T-helper 22 cell (primary cell): ENCODE measurements around the gene OR5K2.

Source experiments
- DNase-seq: peaks from one replicate; pipeline ENCODE4 v3.0.0-alpha.2; 2020; ENCODE audit warnings: low read depth

The OR5K2 gene

GRCh38 chr3:98522544-98523281 is 25.2 kb downstream of the OR5K2 start, which contains the start of gene CLDND1:
Gene CLDND1 (minus strand): TSS chr3:98522902. CDS start chr3:98521424, 1,478 bp downstream.
- DNase-seq: peak; percentile 93

- DNase-seq: no peak
These were observed 28.0 kb downstream of the OR5K2 start for GRCh38 chr3:98525494-98525893.

DNA sequence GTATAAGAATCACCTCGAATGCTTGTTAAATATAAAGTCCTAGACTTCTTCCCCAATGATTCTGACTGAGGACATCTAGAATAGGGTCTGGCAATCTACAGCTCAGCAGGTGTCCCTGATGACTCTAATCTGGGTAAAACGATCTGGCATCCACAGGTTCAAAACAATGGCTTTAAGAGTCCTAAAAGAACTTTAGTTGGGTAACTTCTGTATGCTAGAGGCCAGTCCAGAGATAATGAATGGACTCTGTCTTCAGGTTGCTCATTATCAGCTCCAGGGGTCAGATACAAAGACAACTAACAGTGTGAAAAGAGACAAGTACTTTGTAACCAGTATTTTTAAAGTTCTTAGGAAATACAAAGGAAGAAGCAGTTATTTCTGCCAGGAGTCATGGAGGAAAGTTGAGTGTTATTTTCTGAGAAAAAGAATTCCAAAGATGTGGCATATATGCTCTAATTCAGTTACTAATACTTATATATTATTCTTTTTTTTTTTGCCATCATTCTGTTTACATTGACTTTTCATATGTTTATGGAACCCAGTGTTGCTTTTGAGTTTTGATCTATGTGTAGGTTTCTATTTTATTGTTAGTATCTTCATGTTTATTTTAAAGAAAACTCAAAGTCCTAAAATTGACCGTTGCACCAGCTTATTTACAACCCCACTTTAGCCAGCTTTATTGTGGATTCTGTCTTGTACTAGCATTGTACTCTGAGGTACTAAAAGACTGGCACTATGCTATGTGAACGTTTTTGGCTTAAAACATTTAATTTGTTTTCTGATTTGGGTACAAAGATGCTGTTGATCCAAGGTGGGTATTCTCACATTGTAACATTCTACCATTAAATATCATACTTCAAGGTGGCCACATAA is 31.2 kb downstream of the OR5K2 start:
- DNase-seq: no peak

- DNase-seq: no peak
These were observed 32.5 kb downstream of the OR5K2 start for GRCh38 chr3:98529856-98530459.

DNA sequence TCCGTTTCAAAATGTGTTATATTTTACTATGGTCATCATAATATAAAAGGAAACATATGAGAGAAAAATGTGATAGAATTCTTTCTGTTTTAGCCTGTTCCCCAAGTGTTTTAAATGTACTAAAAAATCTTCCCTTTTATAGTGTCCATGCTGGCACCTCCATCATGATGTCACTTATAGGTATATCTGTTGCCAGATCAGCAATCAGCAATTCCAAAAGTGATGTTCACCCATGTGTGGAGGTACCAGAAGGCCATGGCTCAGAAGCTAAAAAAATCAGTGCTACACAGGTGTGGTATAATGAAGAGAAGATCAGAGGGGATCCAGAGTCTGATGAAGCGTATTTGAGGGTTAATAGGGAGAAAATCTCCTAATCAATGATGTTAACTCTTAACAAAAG is 33.2 kb downstream of the OR5K2 start:
- DNase-seq: no peak

GRCh38 chr3:98531622-98532274 is 34.3 kb downstream of the OR5K2 start, which contains the start of gene GPR15:
Gene GPR15 (plus strand): TSS chr3:98531978. CDS start chr3:98532034, 56 bp downstream.
- no peak for DNase-seq

DNA sequence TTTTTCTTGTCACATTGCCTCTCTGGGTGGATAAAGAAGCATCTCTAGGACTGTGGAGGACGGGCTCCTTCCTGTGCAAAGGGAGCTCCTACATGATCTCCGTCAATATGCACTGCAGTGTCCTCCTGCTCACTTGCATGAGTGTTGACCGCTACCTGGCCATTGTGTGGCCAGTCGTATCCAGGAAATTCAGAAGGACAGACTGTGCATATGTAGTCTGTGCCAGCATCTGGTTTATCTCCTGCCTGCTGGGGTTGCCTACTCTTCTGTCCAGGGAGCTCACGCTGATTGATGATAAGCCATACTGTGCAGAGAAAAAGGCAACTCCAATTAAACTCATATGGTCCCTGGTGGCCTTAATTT is 34.8 kb downstream of the OR5K2 start:
- no peak for DNase-seq

DNA sequence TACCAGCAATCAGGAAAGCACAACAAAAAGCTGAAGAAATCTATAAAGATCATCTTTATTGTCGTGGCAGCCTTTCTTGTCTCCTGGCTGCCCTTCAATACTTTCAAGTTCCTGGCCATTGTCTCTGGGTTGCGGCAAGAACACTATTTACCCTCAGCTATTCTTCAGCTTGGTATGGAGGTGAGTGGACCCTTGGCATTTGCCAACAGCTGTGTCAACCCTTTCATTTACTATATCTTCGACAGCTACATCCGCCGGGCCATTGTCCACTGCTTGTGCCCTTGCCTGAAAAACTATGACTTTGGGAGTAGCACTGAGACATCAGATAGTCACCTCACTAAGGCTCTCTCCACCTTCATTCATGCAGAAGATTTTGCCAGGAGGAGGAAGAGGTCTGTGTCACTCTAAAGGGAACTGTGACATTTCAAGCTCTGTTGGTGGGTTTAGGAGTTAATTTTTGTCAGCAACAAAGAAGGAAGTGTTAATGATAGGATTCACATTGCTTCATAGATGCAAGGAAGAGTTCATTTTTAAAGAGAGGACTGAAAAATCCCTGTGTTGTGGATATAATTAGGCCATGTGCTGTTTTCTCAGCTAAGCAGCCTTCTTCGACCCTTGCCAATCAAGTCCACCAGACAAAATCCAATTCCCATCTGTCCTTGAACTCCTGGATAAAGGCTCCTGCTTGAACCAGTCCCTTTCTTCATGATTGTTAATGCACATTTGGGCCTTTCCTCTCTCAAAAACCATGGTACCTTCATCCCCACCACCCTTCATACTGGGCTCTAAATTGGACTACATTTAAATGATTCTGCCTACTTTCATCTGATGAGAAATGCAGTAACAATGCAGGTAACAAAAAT is 35.5 kb downstream of the OR5K2 start:
- no peak for DNase-seq

GRCh38 chr3:98534168-98534567 is 36.7 kb downstream of the OR5K2 start:
- no peak for DNase-seq

DNA sequence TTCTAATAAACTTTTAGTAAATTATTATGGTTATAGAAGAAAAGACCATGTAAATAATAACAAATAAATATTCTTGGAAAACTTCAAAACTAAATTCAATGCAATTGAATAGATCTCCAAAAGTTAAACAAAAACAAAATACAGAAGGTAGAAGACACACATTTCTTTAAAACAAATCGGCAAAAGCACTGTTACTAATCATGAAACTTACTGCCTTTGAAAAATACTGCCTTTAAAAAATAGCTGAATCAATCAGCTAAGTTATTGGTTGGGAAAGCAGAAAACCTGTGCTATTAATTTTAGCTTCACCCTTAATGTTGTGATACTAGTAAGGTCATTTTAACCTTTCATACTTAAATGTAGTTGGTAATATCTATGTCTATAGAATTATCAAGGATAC is 37.3 kb downstream of the OR5K2 start:
- no peak for DNase-seq

DNA sequence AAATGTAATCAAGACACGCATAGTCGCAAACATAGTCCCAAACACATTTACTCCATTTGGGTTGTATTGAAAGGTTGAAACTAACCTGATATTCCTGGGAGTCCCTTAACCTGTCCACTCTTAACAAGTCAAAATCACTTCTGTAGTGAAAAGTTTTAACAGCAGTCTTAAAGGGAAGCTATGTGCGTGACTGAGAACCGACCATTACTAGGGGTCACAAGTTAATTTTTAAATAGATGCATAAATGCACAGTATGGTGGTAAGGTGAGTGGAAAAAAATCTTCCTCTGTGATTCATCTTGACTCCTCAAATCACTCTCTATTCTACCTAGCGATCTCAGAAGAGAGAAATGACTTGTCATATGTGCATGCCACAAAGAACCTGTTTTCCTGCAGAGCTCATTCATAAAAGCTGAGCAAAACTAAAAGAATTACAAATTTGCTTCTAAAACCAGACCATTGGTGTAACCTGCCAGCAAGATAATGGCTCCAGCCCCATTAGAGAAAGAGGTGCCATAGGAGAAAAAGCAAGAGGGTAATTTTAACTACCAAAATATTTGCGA is 39.1 kb downstream of the OR5K2 start:
- no peak for DNase-seq

GRCh38 chr3:98540346-98540745 is 42.9 kb downstream of the OR5K2 start:
- DNase-seq: no peak

DNA sequence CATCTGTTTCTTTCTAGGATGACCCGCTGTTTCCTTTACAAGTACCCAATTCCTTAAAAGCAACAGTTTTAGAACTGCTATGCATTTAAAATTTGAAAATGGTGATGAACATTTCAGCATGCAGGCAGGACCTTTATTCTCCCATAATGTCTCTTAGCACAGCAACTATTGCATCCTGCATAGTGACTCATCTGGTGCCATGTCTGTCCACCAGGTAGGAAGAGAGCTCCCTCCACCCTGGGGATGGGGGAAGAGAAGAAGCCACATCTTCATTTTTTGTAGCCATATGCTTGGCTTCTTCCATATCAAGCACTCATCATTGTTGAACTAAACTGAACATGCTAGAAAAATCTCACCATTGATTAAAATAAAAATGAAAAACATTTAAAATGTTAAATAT is 44.2 kb downstream of the OR5K2 start:
- DNase-seq: no peak

DNA sequence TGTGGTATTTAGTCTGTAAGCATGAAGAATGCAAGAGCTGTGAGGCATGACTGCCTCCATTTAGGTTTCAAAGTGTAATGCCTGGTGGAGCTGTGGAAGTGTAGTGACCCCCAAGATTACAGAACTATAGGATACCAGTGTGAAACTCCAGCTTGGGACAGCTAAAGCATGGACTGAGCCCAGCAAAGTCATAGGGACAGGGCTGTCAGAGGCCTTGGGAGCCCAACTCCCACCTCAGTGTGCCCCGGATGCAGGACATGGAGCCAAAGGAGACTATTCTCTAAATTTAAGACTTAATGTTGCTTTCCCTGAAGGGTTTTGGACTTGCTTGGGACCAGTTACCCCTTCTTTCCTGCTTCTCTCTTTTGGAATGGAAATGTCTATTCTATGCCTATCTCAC is 45.1 kb downstream of the OR5K2 start:
- no peak for DNase-seq

DNA sequence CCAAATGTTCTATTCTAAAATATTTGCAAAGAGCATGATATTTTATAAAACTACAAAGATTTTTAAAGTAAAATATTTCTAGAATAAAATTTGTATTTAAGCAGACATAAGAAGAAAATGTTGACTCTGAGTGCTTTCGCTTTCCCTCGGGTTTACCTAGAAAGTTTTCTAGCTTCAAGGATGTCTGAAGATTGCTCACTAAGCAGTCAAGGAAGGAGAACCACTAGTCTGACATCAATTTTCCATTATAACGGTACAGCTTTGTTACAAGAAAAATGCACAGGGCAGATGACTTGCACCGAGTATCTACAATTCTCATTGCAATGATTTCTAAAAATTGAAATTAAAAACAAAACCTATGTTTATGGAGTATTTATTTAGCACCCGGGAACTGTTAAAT is 48.5 kb downstream of the OR5K2 start:
- DNase-seq: no peak
